HL-60 (cell line): Measurements from ENCODE around the gene SLC27A5.

ENCODE experiments used
- DNase-seq, 2 experiments: peaks; one replicate each; pipeline ENCODE4 v3.0.0-alpha.2; 2010 to 2020; ENCODE audit warnings: low read depth in 1 of 2, low spot score in 1 of 2
- H3K27ac ChIP-seq: fragments of 250-450 bp; sonication (Bioruptor Pico); replicated peaks from 2 replicates; pipeline ENCODE4 v1.5.1; 2020; ENCODE audit warnings: mild to moderate bottlenecking, moderate library complexity
- H3K27me3 ChIP-seq: fragments of 250-450 bp; sonication (Bioruptor Pico); 2 replicates; pipeline ENCODE4 v1.5.1; 2021; ENCODE audit warnings: mild to moderate bottlenecking, moderate library complexity; ENCODE audit not compliant: insufficient read depth, poor library complexity, severe bottlenecking
- H3K4me3 ChIP-seq: replicated peaks from 2 replicates; pipeline ENCODE4 v1.5.1; 2011; ENCODE audit warnings: mild to moderate bottlenecking, control low read depth, low read length; ENCODE audit not compliant: insufficient read depth
- CTCF ChIP-seq: IDR thresholded peaks from one replicate; pipeline ENCODE4 v1.5.1; 2011; ENCODE audit warnings: low read length, control low read depth, inconsistent platforms; ENCODE audit not compliant: insufficient read depth
- GABPA ChIP-seq: IDR thresholded peaks from 2 replicates; pipeline ENCODE4 v1.6.1; 2012; ENCODE audit warnings: low read depth
- POLR2AphosphoS5 ChIP-seq: IDR thresholded peaks from 2 replicates; pipeline ENCODE4 v1.6.1; 2012; ENCODE audit warnings: low read depth
- REST ChIP-seq: IDR thresholded peaks from 2 replicates; pipeline ENCODE4 v1.6.1; 2012; ENCODE audit warnings: low read depth; ENCODE audit not compliant: insufficient replicate concordance
- SPI1 ChIP-seq: IDR thresholded peaks from 2 replicates; pipeline ENCODE4 v1.6.1; 2012; ENCODE audit warnings: low read depth, mild to moderate bottlenecking, borderline replicate concordance

Gene SLC27A5

GRCh38 chr19:58535857-58536256 is 24.1 kb upstream of the SLC27A5 start:
- Histone ChIP-seq H3K4me3 (no peak overlapping the region), H3K27me3 (peaks cover 9% of the 10 kb centered on the region), H3K27ac (no peak overlapping the region)
- no peak for TF ChIP-seq REST
- DNase-seq: no peak

GRCh38 chr19:58531034-58531840 is 19.4 kb upstream of the SLC27A5 start:
- DNase-seq: no peak

GRCh38 chr19:58529405-58529804 is 17.6 kb upstream of the SLC27A5 start:
- Histone ChIP-seq H3K4me3 (no peak overlapping the region), H3K27ac (no peak overlapping the region), H3K27me3 (no peaks in the 10 kb centered on the region)
- no peak for DNase-seq
- TF ChIP-seq CTCF (no peak), GABPA (no peak), POLR2AphosphoS5 (no peak), REST (no peak), SPI1 (no peak)

More at GRCh38 chr19:58531034-58531840, 19.4 kb upstream of the SLC27A5 start:
- H3K27ac ChIP-seq: no peak overlapping the region
- no peak overlapping the region for H3K4me3 ChIP-seq
- H3K27me3 ChIP-seq: no peaks in the 10 kb centered on the region
- TF ChIP-seq CTCF (no peak), GABPA (no peak), POLR2AphosphoS5 (no peak), SPI1 (no peak), REST (no peak)
